DOHH2 (cell line): ENCODE measurements around the gene ZNF385B.

Source experiments
- H3F3A ChIP-seq: fragments of 200-600 bp; sonication (generic), shearing (Covaris generic); 2 replicates; pipeline ENCODE4 v1.6.0; 2016; ENCODE audit warnings: antibody characterized with exemption, mild to moderate bottlenecking; ENCODE audit not compliant: control insufficient read depth, insufficient read depth
- H3K27ac ChIP-seq: fragments of 200-600 bp; sonication (generic); 2 replicates; pipeline ENCODE4 v1.5.1; 2014; ENCODE audit warnings: low read depth, mild to moderate bottlenecking, low read length, moderate library complexity
- H3K27me3 ChIP-seq: fragments of 200-600 bp; sonication (generic); 2 replicates; pipeline ENCODE4 v1.6.1; 2014; ENCODE audit warnings: mild to moderate bottlenecking, low read length, mixed read lengths; ENCODE audit not compliant: control insufficient read depth
- H3K36me3 ChIP-seq: fragments of 200-600 bp; sonication (generic); 2 replicates; pipeline ENCODE4 v1.6.1; 2014; ENCODE audit warnings: mild to moderate bottlenecking, low read length, moderate library complexity, mixed read lengths; ENCODE audit not compliant: control insufficient read depth
- H3K4me1 ChIP-seq: fragments of 200-600 bp; sonication (generic); 2 replicates; pipeline ENCODE4 v1.6.1; 2014; ENCODE audit warnings: mild to moderate bottlenecking, low read length, mixed read lengths; ENCODE audit not compliant: control insufficient read depth
- H3K4me2 ChIP-seq: fragments of 200-600 bp; sonication (generic); 2 replicates; pipeline ENCODE4 v1.6.0; 2014; ENCODE audit warnings: mild to moderate bottlenecking, low read length, moderate library complexity
- H3K4me3 ChIP-seq: fragments of 200-600 bp; sonication (generic); 2 replicates; pipeline ENCODE4 v1.5.1; 2014; ENCODE audit warnings: mild to moderate bottlenecking, low read length, mixed read lengths
- H3K79me2 ChIP-seq: fragments of 200-600 bp; sonication (generic); 2 replicates; pipeline ENCODE4 v1.6.1; 2014; ENCODE audit warnings: mild to moderate bottlenecking, low read length, mixed read lengths; ENCODE audit not compliant: control insufficient read depth
- H3K9me2 ChIP-seq: fragments of 200-600 bp; sonication (generic); replicated peaks from 2 replicates; pipeline ENCODE4 v1.6.1; 2014; ENCODE audit warnings: mild to moderate bottlenecking, low read length, mixed read lengths; ENCODE audit not compliant: control insufficient read depth
- H3K9me3 ChIP-seq: fragments of 200-600 bp; sonication (generic); 2 replicates; pipeline ENCODE4 v1.6.1; 2014; ENCODE audit warnings: antibody characterized with exemption, low read length, mixed read lengths; ENCODE audit not compliant: control insufficient read depth, insufficient read depth
- H4K20me1 ChIP-seq: fragments of 200-600 bp; sonication (generic); 2 replicates; pipeline ENCODE4 v1.6.0; 2014; ENCODE audit warnings: low read depth, mild to moderate bottlenecking, antibody characterized with exemption, low read length, moderate library complexity; ENCODE audit not compliant: control insufficient read depth, insufficient read depth
- EZH2phosphoT487 ChIP-seq: fragments of 200-600 bp; sonication (generic); IDR thresholded peaks from 2 replicates; pipeline ENCODE4 v1.6.1; 2017; ENCODE audit warnings: borderline replicate concordance, mild to moderate bottlenecking, antibody characterized with exemption, low read length, moderate library complexity, mixed read lengths
- TF ChIP-seq, protein P1 (sequence below): fragments of 200-600 bp; sonication (generic); IDR thresholded peaks from one replicate; pipeline ENCODE4 v1.5.1; 2014; ENCODE audit warnings: antibody characterized with exemption, mild to moderate bottlenecking, low read depth, low read length; ENCODE audit not compliant: poor library complexity, severe bottlenecking

ZNF385B gene

GRCh38 chr2:179669196-179669595 is 192.2 kb downstream of the ZNF385B start:
- no peaks in the 10 kb centered on the region for H3K27me3 ChIP-seq
- no peaks in the 10 kb centered on the region for H3K79me2 ChIP-seq
- TF ChIP-seq, protein P1, sequence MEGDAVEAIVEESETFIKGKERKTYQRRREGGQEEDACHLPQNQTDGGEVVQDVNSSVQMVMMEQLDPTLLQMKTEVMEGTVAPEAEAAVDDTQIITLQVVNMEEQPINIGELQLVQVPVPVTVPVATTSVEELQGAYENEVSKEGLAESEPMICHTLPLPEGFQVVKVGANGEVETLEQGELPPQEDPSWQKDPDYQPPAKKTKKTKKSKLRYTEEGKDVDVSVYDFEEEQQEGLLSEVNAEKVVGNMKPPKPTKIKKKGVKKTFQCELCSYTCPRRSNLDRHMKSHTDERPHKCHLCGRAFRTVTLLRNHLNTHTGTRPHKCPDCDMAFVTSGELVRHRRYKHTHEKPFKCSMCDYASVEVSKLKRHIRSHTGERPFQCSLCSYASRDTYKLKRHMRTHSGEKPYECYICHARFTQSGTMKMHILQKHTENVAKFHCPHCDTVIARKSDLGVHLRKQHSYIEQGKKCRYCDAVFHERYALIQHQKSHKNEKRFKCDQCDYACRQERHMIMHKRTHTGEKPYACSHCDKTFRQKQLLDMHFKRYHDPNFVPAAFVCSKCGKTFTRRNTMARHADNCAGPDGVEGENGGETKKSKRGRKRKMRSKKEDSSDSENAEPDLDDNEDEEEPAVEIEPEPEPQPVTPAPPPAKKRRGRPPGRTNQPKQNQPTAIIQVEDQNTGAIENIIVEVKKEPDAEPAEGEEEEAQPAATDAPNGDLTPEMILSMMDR, result no peak
- TF ChIP-seq EZH2phosphoT487, result no peak
- no peaks in the 10 kb centered on the region for H3K9me2 ChIP-seq
- no peaks in the 10 kb centered on the region for H3F3A ChIP-seq
- H3K9me3 ChIP-seq, result no peaks in the 10 kb centered on the region
- H4K20me1 ChIP-seq, result no peaks in the 10 kb centered on the region
- no peaks in the 10 kb centered on the region for H3K4me1 ChIP-seq
- no peak overlapping the region for H3K4me2 ChIP-seq
- H3K27ac ChIP-seq, result no peak overlapping the region
- H3K4me3 ChIP-seq, result no peak overlapping the region
- no peaks in the 10 kb centered on the region for H3K36me3 ChIP-seq

GRCh38 chr2:179664972-179665812 is 196.2 kb downstream of the ZNF385B start:
- Histone ChIP-seq H3F3A (no peaks in the 10 kb centered on the region), H3K36me3 (no peaks in the 10 kb centered on the region)
- TF ChIP-seq, protein P1, result no peak
- TF ChIP-seq EZH2phosphoT487, result no peak

GRCh38 chr2:179661986-179662385 is 199.4 kb downstream of the ZNF385B start:
- Histone ChIP-seq H3K9me2 (no peaks in the 10 kb centered on the region), H3K27me3 (no peaks in the 10 kb centered on the region), H3K79me2 (no peaks in the 10 kb centered on the region), H3F3A (no peaks in the 10 kb centered on the region), H3K27ac (no peak overlapping the region), H3K4me1 (no peaks in the 10 kb centered on the region), H4K20me1 (no peaks in the 10 kb centered on the region), H3K9me3 (no peaks in the 10 kb centered on the region), H3K36me3 (no peaks in the 10 kb centered on the region), H3K4me2 (no peak overlapping the region), H3K4me3 (no peak overlapping the region)
- TF ChIP-seq EZH2phosphoT487, result no peak
- TF ChIP-seq, protein P1, result no peak

More at GRCh38 chr2:179664972-179665812, 196.2 kb downstream of the ZNF385B start:
- Histone ChIP-seq H3K9me3 (no peaks in the 10 kb centered on the region), H3K4me3 (no peak overlapping the region), H3K79me2 (no peaks in the 10 kb centered on the region), H3K27ac (no peak overlapping the region), H3K4me2 (no peak overlapping the region), H3K27me3 (no peaks in the 10 kb centered on the region), H4K20me1 (no peaks in the 10 kb centered on the region), H3K4me1 (no peaks in the 10 kb centered on the region), H3K9me2 (no peaks in the 10 kb centered on the region)
